Measurements from ENCODE around the gene ILKAP. TPM values are rescaled to one million over a fixed set of nuclear protein-coding genes. Genes with fewer than 3 reads are reported as not detected.

Gene ILKAP
- total and polyA plus RNA-seq, 2 of the 4 experiments (the other 2 are of a cell fraction) = 13.3 to 44.2 TPM

- H3K36me3 ChIP-seq (ENCODE audit: control insufficient read depth, insufficient read depth, low read length) = peaks cover 44% of the 10 kb centered on the region
Measured at GRCh38 chr2:238173692-238174091, 29.8 kb downstream of the ILKAP start.

More at GRCh38 chr2:238173692-238174091, 29.8 kb downstream of the ILKAP start:
- Histone ChIP-seq H3K14ac (replicated peaks; ENCODE audit: low read depth, low read length) (no peak overlapping the region), H2BK120ac (ENCODE audit: low read depth, low read length) (no peak overlapping the region), H2BK15ac (ENCODE audit: low read depth, low read length) (no peak overlapping the region), H3K18ac (ENCODE audit: low read depth, low read length) (no peak overlapping the region), H2BK5ac (ENCODE audit: low read depth, low read length, poor library complexity, severe bottlenecking) (no peak overlapping the region), H4K8ac (ENCODE audit: low read depth in 2 of 2, low read length in 2 of 2) (0 out of 4 replicates have a peak overlapping the region, but pooled peaks of 1 of the 2 experiments have one; percentile 19), H3K4me2 (ENCODE audit: low read depth, low read length) (no peak overlapping the region), H4K5ac (ENCODE audit: low read depth, low read length) (no peak overlapping the region), H4K20me1 (ENCODE audit: insufficient read depth, low read length) (peaks cover 8% of the 10 kb centered on the region), H3K4me1 (ENCODE audit: control insufficient read depth, insufficient read depth, low read length) (peaks cover 19% of the 10 kb centered on the region), H3K9me1 (ENCODE audit: insufficient read depth, low read length) (peaks cover 24% of the 10 kb centered on the region), H2AFZ (replicated peaks; ENCODE audit: low read length, poor library complexity) (no peak overlapping the region), H2AK5ac (ENCODE audit: low read depth, low read length) (no peak overlapping the region; the same call in 1 of the 2 replicates), H3K27me3 (ENCODE audit: control insufficient read depth, insufficient read depth, low read length) (no peaks in the 10 kb centered on the region), H3K9me3 (ENCODE audit: control insufficient read depth, insufficient read depth, low read length) (no peaks in the 10 kb centered on the region), H3K56ac (ENCODE audit: extremely low read depth, insufficient read depth, low read length) (no peak overlapping the region), H3K4ac (ENCODE audit: low read depth, low read length) (no peak overlapping the region), H3K23ac (ENCODE audit: low read depth, low read length) (no peak overlapping the region), H4K91ac (ENCODE audit: insufficient read depth, low read depth, low read length) (no peak overlapping the region; the same call in 1 of the 2 replicates), H3K4me3 (ENCODE audit: insufficient read depth, low read depth, low read length) (no peak overlapping the region), H2BK20ac (ENCODE audit: low read depth, low read length) (no peak overlapping the region), H3K79me1 (ENCODE audit: low read depth in 1 of 2, low read length in 2 of 2) (peaks cover 20 to 57% of the 10 kb centered on the region in 2 experiments; a peak in 3 of 4 replicates), H2AK9ac (replicated peaks; ENCODE audit: low read depth, low read length, poor library complexity) (no peak overlapping the region), H3K9ac (ENCODE audit: low read depth, low read length) (no peak overlapping the region), H3K27ac (ENCODE audit: insufficient read depth, low read length) (peak overlapping the region; percentile 25; the same call in 1 of the 2 replicates)
- CTCF ChIA-PET = no interaction called here
- POLR2A ChIA-PET (ENCODE audit: unreplicated experiment) = no interaction called here
- in situ Hi-C loops (cut with MboI; ENCODE audit: low sequenced_read_pairs) = no loop called here
- DNase-seq (no peak), ATAC-seq (ENCODE audit: low read depth) (no peak)
- intact Hi-C loops (cut with micrococcal nuclease) = loop anchor here (10.0 kb wide), 1 partner anchor 179 kb away; no protein-coding TSS in a partner anchor
- WGBS, 2 experiments (ENCODE audit: extremely low coverage in 2 of 2, insufficient read length in 1 of 2) = no CpG with 5 or more reads among the region's 2 CpGs
- no TSS peak for BruUV-seq (replicated peaks)
- TF ChIP-seq CEBPB (IDR thresholded peaks at IDR 0.05; ENCODE audit: low read depth, low read length) = no peak
- TF ChIP-seq CTCF (conservative IDR thresholded peaks at IDR 0.05; ENCODE audit: low read depth, low read length) = 0 out of 2 replicates have a peak, but pooled peaks have one; percentile 11
- dilution Hi-C loops (cut with HindIII; ENCODE audit: low sequenced_read_pairs, unreplicated experiment) = no loop called here
